HEK293 (cell line): Measurements from ENCODE around the gene DLL1.

Source experiments
- GFI1B ChIP-seq: fragments of 450-650 bp; formaldehyde crosslinking; IDR thresholded peaks from 2 replicates; pipeline ENCODE4 v1.5.1; 2016; ENCODE audit warnings: missing biosample characterization, missing genetic modification characterization
- HOXA7 ChIP-seq: sonication (generic); formaldehyde crosslinking; IDR thresholded peaks from 2 replicates; pipeline ENCODE4 v1.8.1; 2022; ENCODE audit warnings: missing genetic modification reagents, borderline replicate concordance
- SP2 ChIP-seq: fragments of 450-650 bp; formaldehyde crosslinking; IDR thresholded peaks from 2 replicates; pipeline ENCODE4 v1.5.1; 2016; ENCODE audit warnings: missing biosample characterization, missing genetic modification characterization
- SP3 ChIP-seq: fragments of 450-650 bp; formaldehyde crosslinking; IDR thresholded peaks from 2 replicates; pipeline ENCODE4 v1.5.1; 2016; ENCODE audit warnings: missing biosample characterization, missing genetic modification characterization
- SP7 ChIP-seq: fragments of 450-650 bp; formaldehyde crosslinking; IDR thresholded peaks from 2 replicates; pipeline ENCODE4 v1.5.1; 2016; ENCODE audit warnings: missing biosample characterization, missing genetic modification characterization
- WT1 ChIP-seq: fragments of 450-650 bp; formaldehyde crosslinking; IDR thresholded peaks from 2 replicates; pipeline ENCODE4 v1.5.1; 2016; ENCODE audit warnings: missing biosample characterization, missing genetic modification characterization
- ZBTB17 ChIP-seq: fragments of 450-650 bp; formaldehyde crosslinking; IDR thresholded peaks from 2 replicates; pipeline ENCODE4 v1.5.1; 2016; ENCODE audit warnings: missing biosample characterization, missing genetic modification characterization
- ZBTB7A ChIP-seq: fragments of 450-650 bp; formaldehyde crosslinking; IDR thresholded peaks from 2 replicates; pipeline ENCODE4 v1.5.1; 2016; ENCODE audit warnings: low read depth, missing biosample characterization, missing genetic modification characterization
- ZEB2 ChIP-seq: fragments of 450-650 bp; formaldehyde crosslinking; IDR thresholded peaks from 2 replicates; pipeline ENCODE4 v1.5.1; 2016; ENCODE audit warnings: missing biosample characterization, missing genetic modification characterization
- ZFP69B ChIP-seq: fragments of 450-650 bp; formaldehyde crosslinking; IDR thresholded peaks from 2 replicates; pipeline ENCODE4 v1.5.1; 2016; ENCODE audit warnings: missing biosample characterization, missing genetic modification characterization
- ZIC2 ChIP-seq: fragments of 450-650 bp; formaldehyde crosslinking; IDR thresholded peaks from 2 replicates; pipeline ENCODE4 v1.5.1; 2016; ENCODE audit warnings: missing biosample characterization, missing genetic modification characterization
- ZNF155 ChIP-seq: fragments of 450-650 bp; formaldehyde crosslinking; IDR thresholded peaks from 2 replicates; pipeline ENCODE4 v1.5.1; 2016; ENCODE audit warnings: missing biosample characterization, missing genetic modification characterization
- ZNF174 ChIP-seq: fragments of 450-650 bp; formaldehyde crosslinking; IDR thresholded peaks from 2 replicates; pipeline ENCODE4 v1.5.0; 2017; ENCODE audit warnings: missing biosample characterization, mild to moderate bottlenecking, missing genetic modification characterization
- ZNF211 ChIP-seq: fragments of 450-650 bp; formaldehyde crosslinking; IDR thresholded peaks from 2 replicates; pipeline ENCODE4 v1.5.1; 2016; ENCODE audit warnings: low read depth, missing biosample characterization, missing genetic modification characterization
- ZNF221 ChIP-seq: fragments of 450-650 bp; formaldehyde crosslinking; IDR thresholded peaks from 2 replicates; pipeline ENCODE4 v1.5.1; 2017; ENCODE audit warnings: missing biosample characterization, missing genetic modification characterization, borderline replicate concordance
- ZNF266 ChIP-seq: fragments of 450-650 bp; formaldehyde crosslinking; IDR thresholded peaks from 2 replicates; pipeline ENCODE4 v1.5.1; 2016; ENCODE audit warnings: missing biosample characterization, missing genetic modification characterization, low read depth
- ZNF302 ChIP-seq: fragments of 450-650 bp; formaldehyde crosslinking; IDR thresholded peaks from 2 replicates; pipeline ENCODE4 v1.5.1; 2016; ENCODE audit warnings: missing biosample characterization, missing genetic modification characterization, low read depth
- ZNF366 ChIP-seq: fragments of 450-650 bp; formaldehyde crosslinking; conservative IDR thresholded peaks from 2 replicates; pipeline ENCODE4 v1.5.1; 2016; ENCODE audit warnings: missing biosample characterization, missing genetic modification characterization
- ZNF394 ChIP-seq: fragments of 450-650 bp; formaldehyde crosslinking; IDR thresholded peaks from 2 replicates; pipeline ENCODE4 v1.5.1; 2016; ENCODE audit warnings: missing biosample characterization, missing genetic modification characterization, mild to moderate bottlenecking, moderate library complexity, borderline replicate concordance
- ZNF48 ChIP-seq: fragments of 450-650 bp; formaldehyde crosslinking; IDR thresholded peaks from 2 replicates; pipeline ENCODE4 v1.5.1; 2016; ENCODE audit warnings: missing biosample characterization, missing genetic modification characterization
- ZNF510 ChIP-seq: fragments of 450-650 bp; formaldehyde crosslinking; IDR thresholded peaks from 2 replicates; pipeline ENCODE4 v1.5.1; 2018; ENCODE audit warnings: mild to moderate bottlenecking, missing genetic modification characterization, missing biosample characterization; ENCODE audit not compliant: insufficient replicate concordance
- ZNF560 ChIP-seq: fragments of 450-650 bp; formaldehyde crosslinking; IDR thresholded peaks from 2 replicates; pipeline ENCODE4 v1.5.1; 2017; ENCODE audit warnings: missing biosample characterization, missing genetic modification characterization, borderline replicate concordance
- ZNF600 ChIP-seq: fragments of 450-650 bp; formaldehyde crosslinking; IDR thresholded peaks from 2 replicates; pipeline ENCODE4 v1.5.1; 2016; ENCODE audit warnings: missing biosample characterization, missing genetic modification characterization
- ZNF610 ChIP-seq: fragments of 450-650 bp; formaldehyde crosslinking; IDR thresholded peaks from 2 replicates; pipeline ENCODE4 v1.5.1; 2016; ENCODE audit warnings: missing biosample characterization, missing genetic modification characterization, borderline replicate concordance
- ZNF677 ChIP-seq: fragments of 450-650 bp; IDR thresholded peaks from 2 replicates; pipeline ENCODE4 v1.5.0; 2018; ENCODE audit warnings: missing biosample characterization, mild to moderate bottlenecking, missing genetic modification characterization, moderate library complexity
- ZSCAN16 ChIP-seq: fragments of 450-650 bp; formaldehyde crosslinking; IDR thresholded peaks from 2 replicates; pipeline ENCODE4 v1.5.1; 2016; ENCODE audit warnings: missing biosample characterization, missing genetic modification characterization
- TF ChIP-seq, protein P1 (sequence below): fragments of 450-650 bp; formaldehyde crosslinking; IDR thresholded peaks from 2 replicates; pipeline ENCODE4 v1.5.1; 2016; ENCODE audit warnings: missing biosample characterization, missing genetic modification characterization, low read depth
- TF ChIP-seq, protein P2 (sequence below): fragments of 450-650 bp; formaldehyde crosslinking; IDR thresholded peaks from 2 replicates; pipeline ENCODE4 v1.5.1; 2016; ENCODE audit warnings: missing biosample characterization, missing genetic modification characterization
- TF ChIP-seq, protein P3 (sequence below): fragments of 450-650 bp; formaldehyde crosslinking; IDR thresholded peaks from 2 replicates; pipeline ENCODE4 v1.5.1; 2016; ENCODE audit warnings: missing biosample characterization, missing genetic modification characterization
- TF ChIP-seq, protein P4 (sequence below): fragments of 450-650 bp; formaldehyde crosslinking; IDR thresholded peaks from 2 replicates; pipeline ENCODE4 v1.5.1; 2016; ENCODE audit warnings: missing biosample characterization, missing genetic modification characterization
- TF ChIP-seq, protein P5 (sequence below): fragments of 450-650 bp; formaldehyde crosslinking; IDR thresholded peaks from 2 replicates; pipeline ENCODE4 v1.5.1; 2016; ENCODE audit warnings: missing biosample characterization, missing genetic modification characterization

The DLL1 gene

DNA sequence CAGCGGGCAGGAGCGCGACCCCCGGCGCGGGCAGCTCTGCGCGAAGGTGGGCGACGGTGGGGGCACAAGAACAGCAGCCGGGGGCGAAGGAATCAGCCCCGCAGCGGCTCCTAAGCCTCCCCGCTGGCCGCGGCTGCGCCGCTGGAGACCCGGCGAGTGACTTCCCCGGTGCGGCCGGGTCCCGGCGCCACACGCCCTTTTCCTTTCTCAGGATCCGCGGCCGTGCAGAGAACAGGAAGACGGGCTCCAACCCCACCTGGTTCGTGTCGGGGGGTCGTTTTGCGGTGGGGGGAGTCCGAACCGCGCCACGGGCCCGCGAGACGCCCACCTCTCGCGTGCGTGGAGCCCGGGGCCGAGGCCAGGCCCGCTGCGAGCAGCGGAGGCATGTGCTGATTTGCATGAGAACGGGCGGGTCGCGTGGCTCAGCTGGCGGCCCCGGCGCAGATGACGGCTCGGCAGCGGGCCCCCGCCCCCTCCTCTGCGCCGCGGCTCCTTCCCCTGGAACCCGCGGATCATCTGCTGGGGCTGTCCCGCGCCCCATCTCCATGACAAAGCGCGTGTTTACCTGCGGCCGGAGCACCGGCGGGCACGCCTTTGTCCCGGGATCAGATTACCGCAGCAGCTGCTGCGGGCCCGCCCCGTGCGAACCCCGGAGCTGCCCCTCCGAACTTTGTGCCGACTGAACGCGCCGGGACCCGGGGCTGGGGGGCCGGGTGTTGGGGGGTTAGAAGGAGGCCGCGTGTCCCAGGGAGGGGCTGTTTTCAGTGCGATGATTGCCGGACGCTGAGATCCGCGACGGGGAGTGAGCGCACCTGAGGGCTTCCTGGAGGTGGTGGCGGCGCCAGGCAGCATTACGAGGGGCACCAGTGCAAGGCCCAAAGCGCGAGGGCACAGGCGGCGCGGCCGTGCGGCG lies 4.9 kb upstream of the DLL1 start (continued):
- TF ChIP-seq HOXA7 (CRISPR knock-in tag): no peak
- no peak for TF ChIP-seq ZBTB17
- no peak for TF ChIP-seq ZNF677 (tag by site-specific recombination)
- no peak for TF ChIP-seq ZNF221
- TF ChIP-seq, protein P1, sequence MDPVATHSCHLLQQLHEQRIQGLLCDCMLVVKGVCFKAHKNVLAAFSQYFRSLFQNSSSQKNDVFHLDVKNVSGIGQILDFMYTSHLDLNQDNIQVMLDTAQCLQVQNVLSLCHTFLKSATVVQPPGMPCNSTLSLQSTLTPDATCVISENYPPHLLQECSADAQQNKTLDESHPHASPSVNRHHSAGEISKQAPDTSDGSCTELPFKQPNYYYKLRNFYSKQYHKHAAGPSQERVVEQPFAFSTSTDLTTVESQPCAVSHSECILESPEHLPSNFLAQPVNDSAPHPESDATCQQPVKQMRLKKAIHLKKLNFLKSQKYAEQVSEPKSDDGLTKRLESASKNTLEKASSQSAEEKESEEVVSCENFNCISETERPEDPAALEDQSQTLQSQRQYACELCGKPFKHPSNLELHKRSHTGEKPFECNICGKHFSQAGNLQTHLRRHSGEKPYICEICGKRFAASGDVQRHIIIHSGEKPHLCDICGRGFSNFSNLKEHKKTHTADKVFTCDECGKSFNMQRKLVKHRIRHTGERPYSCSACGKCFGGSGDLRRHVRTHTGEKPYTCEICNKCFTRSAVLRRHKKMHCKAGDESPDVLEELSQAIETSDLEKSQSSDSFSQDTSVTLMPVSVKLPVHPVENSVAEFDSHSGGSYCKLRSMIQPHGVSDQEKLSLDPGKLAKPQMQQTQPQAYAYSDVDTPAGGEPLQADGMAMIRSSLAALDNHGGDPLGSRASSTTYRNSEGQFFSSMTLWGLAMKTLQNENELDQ: no peak
- TF ChIP-seq ZNF600 (tag by site-specific recombination): no peak
- TF ChIP-seq SP3: peak; percentile 28; the same call in 1 of the 2 replicates
- TF ChIP-seq ZNF48 (tag by site-specific recombination): no peak
- TF ChIP-seq, protein P2, sequence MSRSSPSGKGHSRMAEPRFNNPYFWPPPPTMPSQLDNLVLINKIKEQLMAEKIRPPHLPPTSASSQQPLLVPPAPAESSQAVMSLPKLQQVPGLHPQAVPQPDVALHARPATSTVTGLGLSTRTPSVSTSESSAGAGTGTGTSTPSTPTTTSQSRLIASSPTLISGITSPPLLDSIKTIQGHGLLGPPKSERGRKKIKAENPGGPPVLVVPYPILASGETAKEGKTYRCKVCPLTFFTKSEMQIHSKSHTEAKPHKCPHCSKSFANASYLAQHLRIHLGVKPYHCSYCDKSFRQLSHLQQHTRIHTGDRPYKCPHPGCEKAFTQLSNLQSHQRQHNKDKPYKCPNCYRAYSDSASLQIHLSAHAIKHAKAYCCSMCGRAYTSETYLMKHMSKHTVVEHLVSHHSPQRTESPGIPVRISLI (tag by site-specific recombination): no peak
- TF ChIP-seq SP2 (tag by site-specific recombination): peak; percentile 48
- peak; percentile 45; the same call in 1 of the 2 replicates for TF ChIP-seq ZNF610 (tag by site-specific recombination)
- TF ChIP-seq, protein P3, sequence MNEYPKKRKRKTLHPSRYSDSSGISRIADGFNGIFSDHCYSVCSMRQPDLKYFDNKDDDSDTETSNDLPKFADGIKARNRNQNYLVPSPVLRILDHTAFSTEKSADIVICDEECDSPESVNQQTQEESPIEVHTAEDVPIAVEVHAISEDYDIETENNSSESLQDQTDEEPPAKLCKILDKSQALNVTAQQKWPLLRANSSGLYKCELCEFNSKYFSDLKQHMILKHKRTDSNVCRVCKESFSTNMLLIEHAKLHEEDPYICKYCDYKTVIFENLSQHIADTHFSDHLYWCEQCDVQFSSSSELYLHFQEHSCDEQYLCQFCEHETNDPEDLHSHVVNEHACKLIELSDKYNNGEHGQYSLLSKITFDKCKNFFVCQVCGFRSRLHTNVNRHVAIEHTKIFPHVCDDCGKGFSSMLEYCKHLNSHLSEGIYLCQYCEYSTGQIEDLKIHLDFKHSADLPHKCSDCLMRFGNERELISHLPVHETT (tag by site-specific recombination): no peak
- TF ChIP-seq ZNF510 (tag by site-specific recombination): no peak
- no peak for TF ChIP-seq ZNF366 (tag by site-specific recombination)
- TF ChIP-seq, protein P4, sequence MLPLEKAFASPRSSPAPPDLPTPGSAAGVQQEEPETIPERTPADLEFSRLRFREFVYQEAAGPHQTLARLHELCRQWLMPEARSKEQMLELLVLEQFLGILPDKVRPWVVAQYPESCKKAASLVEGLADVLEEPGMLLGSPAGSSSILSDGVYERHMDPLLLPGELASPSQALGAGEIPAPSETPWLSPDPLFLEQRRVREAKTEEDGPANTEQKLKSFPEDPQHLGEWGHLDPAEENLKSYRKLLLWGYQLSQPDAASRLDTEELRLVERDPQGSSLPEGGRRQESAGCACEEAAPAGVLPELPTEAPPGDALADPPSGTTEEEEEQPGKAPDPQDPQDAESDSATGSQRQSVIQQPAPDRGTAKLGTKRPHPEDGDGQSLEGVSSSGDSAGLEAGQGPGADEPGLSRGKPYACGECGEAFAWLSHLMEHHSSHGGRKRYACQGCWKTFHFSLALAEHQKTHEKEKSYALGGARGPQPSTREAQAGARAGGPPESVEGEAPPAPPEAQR (tag by site-specific recombination): no peak
- TF ChIP-seq ZFP69B: no peak
- no peak for TF ChIP-seq ZNF266 (tag by site-specific recombination)
- peak; percentile 59; the same call in 1 of the 2 replicates for TF ChIP-seq ZEB2 (tag by site-specific recombination)
- no peak for TF ChIP-seq ZNF302 (tag by site-specific recombination)
- TF ChIP-seq ZBTB7A (tag by site-specific recombination): no peak; the same call in 1 of the 2 replicates
- peak; percentile 69; the same call in 1 of the 2 replicates for TF ChIP-seq SP7 (tag by site-specific recombination)
- TF ChIP-seq WT1 (tag by site-specific recombination): no peak
- no peak for TF ChIP-seq ZNF155
- TF ChIP-seq ZNF211 (tag by site-specific recombination): no peak
- no peak for TF ChIP-seq ZSCAN16 (tag by site-specific recombination)
- TF ChIP-seq ZNF174 (tag by site-specific recombination): no peak
- TF ChIP-seq, protein P5, sequence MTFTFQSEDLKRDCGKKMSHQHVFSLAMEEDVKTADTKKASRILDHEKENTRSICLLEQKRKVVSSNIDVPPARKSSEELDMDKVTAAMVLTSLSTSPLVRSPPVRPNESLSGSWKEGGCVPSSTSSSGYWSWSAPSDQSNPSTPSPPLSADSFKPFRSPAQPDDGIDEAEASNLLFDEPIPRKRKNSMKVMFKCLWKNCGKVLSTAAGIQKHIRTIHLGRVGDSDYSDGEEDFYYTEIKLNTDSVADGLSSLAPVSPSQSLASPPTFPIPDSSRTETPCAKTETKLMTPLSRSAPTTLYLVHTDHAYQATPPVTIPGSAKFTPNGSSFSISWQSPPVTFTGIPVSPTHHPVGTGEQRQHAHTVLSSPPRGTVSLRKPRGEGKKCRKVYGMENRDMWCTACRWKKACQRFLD: no peak
- TF ChIP-seq ZIC2 (tag by site-specific recombination): peak; percentile 87
- no peak for TF ChIP-seq ZNF394 (tag by site-specific recombination)
- TF ChIP-seq ZNF560 (tag by site-specific recombination): no peak
- TF ChIP-seq GFI1B (tag by site-specific recombination): no peak
